ENCODE results near the gene KDM4C.

KDM4C gene

GRCh38 chr9:7145361-7146069 lies 387.7 kb downstream of the KDM4C start:
- TF ChIP-seq, protein P1, sequence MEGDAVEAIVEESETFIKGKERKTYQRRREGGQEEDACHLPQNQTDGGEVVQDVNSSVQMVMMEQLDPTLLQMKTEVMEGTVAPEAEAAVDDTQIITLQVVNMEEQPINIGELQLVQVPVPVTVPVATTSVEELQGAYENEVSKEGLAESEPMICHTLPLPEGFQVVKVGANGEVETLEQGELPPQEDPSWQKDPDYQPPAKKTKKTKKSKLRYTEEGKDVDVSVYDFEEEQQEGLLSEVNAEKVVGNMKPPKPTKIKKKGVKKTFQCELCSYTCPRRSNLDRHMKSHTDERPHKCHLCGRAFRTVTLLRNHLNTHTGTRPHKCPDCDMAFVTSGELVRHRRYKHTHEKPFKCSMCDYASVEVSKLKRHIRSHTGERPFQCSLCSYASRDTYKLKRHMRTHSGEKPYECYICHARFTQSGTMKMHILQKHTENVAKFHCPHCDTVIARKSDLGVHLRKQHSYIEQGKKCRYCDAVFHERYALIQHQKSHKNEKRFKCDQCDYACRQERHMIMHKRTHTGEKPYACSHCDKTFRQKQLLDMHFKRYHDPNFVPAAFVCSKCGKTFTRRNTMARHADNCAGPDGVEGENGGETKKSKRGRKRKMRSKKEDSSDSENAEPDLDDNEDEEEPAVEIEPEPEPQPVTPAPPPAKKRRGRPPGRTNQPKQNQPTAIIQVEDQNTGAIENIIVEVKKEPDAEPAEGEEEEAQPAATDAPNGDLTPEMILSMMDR (IDR thresholded peaks at IDR 0.05; ENCODE audit: extremely low read depth, missing control alignments) = no peak
- DNase-seq (ENCODE audit: low spot score) = no peak

DNA sequence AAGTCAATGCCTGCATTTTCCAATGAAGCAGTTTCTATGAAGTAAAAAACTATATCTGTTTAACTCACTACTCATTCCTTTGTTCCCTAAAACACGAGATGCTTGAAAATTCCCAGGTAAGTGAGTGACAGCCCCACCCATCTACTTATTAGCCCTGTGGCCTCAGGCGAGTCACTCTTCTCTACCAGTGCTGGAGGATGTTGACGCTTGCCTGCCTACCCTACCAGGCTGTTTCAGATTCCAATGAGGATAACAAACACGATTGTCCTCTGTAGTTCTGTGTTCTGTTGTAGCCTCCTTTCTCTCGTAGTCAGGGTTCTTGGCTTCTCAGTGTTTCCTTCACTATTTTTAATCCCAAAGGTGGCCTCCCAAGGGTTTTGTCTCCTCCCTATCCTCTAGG lies 388.8 kb downstream of the KDM4C start:
- TF ChIP-seq, protein P1 (IDR thresholded peaks at IDR 0.05; ENCODE audit: extremely low read depth, missing control alignments) = no peak
- DNase-seq (ENCODE audit: low spot score) = no peak

GRCh38 chr9:7147121-7148090 lies 389.6 kb downstream of the KDM4C start:
- TF ChIP-seq, protein P1 (IDR thresholded peaks at IDR 0.05; ENCODE audit: extremely low read depth, missing control alignments) = no peak
- no peak for DNase-seq (ENCODE audit: low spot score)

- DNase-seq (ENCODE audit: low spot score) = no peak
- TF ChIP-seq, protein P1 (IDR thresholded peaks at IDR 0.05; ENCODE audit: extremely low read depth, missing control alignments) = no peak
Observed at GRCh38 chr9:7148243-7148765, 390.5 kb downstream of the KDM4C start.

- DNase-seq (ENCODE audit: low spot score) = no peak
- TF ChIP-seq, protein P1 (IDR thresholded peaks at IDR 0.05; ENCODE audit: extremely low read depth, missing control alignments) = no peak
Observed at GRCh38 chr9:7149258-7149657, 391.5 kb downstream of the KDM4C start.

- no peak for DNase-seq (ENCODE audit: low spot score)
- TF ChIP-seq, protein P1 (IDR thresholded peaks at IDR 0.05; ENCODE audit: extremely low read depth, missing control alignments) = no peak
Observed at GRCh38 chr9:7150153-7150890, 392.5 kb downstream of the KDM4C start.

Data from GM20000 (cell line).